ENCODE data around the gene RGPD4.
"Not testable (repeated sequence)": the region's sequence is repeated elsewhere in the genome, so short reads cannot be mapped to it uniquely, and the experiment has no call there.

RGPD4 gene

DNA sequence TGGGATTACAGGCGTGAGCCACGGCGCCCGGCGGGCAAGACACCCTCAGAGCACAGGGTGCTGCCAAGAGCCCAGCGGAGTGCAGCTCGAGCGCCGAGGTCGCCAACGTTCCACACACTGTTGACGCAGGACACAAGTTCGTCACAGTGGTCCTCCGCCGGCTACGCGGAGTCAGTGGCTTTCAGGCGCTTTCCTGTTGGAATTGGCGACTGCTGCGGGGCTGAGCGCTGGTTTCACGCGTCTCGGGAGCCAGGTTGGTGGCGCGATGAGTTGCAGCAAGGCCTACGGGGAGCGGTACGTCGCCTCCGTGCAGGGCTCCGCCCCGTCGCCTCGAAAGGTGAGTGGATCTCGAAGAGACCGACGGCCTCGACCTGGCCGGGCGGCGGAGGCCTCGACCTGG is at the start of gene RGPD4:
Gene RGPD4, plus strand, starts transcription at position 144 of the 400 bp plus-strand sequence. Its CDS starts 122 bp downstream, at position 266.
- not testable (repeated sequence) for DNase-seq (ENCODE audit: low read depth, low spot score)

DNA sequence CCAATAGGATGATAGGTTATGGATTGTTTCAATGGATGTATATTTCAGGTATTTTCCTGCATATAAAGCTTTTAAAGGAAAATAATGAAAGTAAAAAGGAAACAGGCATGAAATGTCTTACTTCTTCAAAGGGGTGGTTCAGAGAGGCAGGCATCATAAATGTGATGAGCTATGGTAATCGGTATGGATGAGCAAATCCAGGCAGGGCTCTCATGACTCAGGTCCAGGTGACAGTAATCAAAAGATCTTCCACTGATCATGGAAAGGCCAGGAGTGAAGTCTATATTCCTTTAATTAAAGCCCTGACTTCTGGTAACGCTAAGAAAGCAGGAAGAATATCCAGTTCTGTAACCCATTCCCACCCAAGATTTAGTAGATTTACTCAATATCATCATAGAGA is 48.7 kb upstream of the RGPD4 start:
- no peak for DNase-seq (ENCODE audit: low read depth, low spot score)

DNA sequence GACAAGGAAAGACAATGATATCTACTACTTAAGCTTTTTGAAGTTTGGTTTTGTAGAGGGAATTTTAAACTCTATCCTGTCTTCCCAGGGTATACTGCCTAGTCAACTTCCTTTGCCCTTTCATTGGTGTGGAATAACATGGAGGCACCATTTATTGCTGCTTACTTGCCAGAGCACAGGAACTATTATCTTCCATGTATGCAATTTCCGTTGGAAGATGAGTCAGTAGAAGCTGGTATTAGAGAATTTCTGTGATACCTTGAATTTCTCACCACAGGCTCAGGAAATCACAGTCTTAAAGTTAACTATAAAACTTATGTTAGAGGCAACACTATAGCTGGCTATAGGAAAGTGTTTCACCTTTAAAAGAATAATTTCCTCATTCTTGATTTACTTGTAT is 40.9 kb upstream of the RGPD4 start:
- DNase-seq (ENCODE audit: low read depth, low spot score) = no peak

DNA sequence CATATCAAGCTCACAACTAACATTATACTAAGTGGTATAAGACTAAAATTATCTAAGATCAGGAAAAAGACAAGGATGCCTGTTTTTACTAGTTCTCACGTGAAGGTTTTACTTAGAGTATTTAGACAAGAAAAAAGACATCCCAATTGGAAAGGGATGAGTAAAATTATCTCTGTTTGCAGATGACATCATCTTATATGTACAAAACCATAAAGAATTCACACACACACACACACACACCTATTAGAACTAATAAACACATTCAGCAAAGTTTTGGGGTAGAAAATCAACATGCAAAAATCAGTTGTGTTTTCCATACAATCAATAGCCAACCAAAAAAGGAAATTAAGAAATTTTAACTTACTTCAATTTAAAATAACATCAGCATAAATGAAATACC is 35.9 kb upstream of the RGPD4 start:
- no peak for DNase-seq (ENCODE audit: low read depth, low spot score)

DNA sequence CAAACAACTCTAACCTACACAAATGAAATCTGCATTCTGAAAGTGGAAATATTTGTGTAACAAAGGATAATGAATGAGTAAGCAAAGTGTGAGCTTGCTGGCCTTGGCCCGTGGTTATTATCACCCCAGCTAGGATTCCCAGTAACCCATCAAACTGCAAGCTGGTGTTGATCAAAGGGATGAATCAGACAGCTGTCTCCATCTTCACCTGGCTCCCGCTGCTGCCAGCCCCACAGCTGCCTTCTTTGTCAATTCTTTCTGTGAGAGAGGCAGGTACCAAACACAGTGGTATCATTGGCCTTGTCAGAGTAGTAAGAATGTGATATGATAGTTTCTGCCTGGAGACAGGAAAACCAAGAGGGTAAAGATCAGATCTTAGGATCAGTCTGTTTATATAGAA is 25.2 kb upstream of the RGPD4 start:
- DNase-seq (ENCODE audit: low read depth, low spot score) = no peak

DNA sequence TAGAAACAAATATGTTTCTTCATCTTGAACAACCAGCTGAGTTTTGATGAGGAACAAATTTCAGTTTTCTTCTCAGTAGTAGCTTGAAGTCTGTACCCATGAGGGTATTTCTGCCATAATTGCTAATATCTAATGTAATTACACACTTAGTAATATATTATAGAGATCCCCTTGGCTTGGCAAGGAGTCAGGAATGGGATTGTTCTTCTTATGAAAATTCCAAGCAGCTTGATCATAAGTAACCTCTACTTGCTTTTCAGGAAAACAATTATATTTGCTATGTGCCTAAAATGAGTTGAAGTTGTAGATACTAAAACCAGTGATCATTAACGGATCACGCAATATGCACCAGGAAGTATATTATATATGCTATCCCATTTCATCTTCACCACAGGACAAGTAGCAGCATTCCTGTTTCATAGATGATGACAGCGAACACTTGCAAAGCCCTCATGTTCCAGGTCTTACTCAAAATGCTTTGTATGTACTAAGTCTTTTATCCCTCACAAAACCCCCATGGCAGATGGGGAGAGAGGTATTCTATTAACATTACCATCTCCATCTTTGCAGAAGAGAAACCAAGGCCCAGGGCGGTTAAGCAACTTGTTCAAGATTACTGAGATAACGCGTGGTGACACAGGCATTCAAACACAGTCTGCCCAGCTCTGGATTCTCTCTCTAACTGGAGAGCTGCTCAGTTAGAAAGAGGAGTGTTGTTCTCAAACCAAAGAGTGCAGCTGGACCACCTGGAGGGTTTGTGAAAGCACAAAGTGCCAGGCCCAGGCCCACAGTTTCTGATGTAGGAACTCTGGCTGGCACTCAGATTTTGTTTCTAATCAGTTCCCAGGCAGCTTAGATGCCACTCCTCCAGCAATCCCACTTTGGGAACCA is 21.8 kb upstream of the RGPD4 start:
- no peak for DNase-seq (ENCODE audit: low read depth, low spot score)

DNA sequence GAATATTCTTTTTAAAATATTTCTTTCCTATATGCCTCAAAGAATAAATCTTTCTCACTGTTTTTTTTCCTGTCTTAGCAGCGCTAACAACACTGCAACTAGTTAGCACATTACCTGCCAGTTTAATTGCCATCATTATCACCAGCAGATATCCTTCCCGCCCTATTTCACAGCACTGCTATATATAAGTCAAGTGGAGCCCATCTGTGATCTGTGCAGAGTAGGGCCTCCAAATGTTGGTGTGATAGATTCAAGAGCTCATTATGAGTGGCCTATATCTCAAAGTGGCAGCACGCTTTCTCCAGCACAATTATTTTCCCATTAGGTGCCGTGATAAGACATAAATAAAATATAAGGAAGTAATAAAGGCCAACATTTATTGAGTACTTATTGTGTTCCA is 19.8 kb upstream of the RGPD4 start:
- no peak for DNase-seq (ENCODE audit: low read depth, low spot score)

DNA sequence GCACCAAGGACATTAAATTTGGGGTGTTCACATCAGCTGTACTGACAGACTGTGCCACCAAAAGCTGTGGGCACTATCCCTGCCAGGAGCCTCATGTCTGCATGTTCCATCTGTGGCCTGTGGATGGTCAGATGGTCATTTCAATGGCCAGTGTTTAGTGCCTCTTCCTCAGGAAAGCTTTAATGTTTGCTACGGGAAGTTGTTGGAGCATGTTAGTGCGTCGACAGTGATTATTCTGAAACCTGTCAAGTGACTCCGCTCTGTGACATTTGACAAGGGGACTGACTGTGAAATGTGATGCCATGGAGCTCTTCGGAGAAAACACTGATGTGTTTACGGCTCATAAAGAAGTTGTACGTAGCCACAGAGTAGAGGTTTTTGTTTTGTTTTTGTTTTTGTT is 18.7 kb upstream of the RGPD4 start:
- DNase-seq (ENCODE audit: low read depth, low spot score) = no peak

DNA sequence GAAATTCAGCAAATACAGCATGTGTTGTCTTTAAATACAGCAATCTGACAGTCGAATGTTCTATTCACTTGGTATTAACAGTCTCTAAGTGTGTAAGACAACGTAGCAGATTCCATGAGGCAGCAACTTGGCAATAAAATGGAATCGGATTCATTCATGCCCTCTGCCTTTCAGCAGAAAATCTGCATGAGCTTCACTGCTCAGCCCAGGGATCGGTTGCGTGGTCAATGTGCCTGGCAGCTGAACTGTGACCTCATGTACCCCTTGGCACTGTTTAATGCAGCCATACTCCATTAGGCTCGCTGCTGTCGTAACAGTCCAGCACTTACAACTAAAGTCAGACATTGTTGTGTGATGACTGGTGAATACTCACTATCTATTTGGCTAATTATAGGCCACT is 17.7 kb upstream of the RGPD4 start:
- DNase-seq (ENCODE audit: low read depth, low spot score) = no peak

DNA sequence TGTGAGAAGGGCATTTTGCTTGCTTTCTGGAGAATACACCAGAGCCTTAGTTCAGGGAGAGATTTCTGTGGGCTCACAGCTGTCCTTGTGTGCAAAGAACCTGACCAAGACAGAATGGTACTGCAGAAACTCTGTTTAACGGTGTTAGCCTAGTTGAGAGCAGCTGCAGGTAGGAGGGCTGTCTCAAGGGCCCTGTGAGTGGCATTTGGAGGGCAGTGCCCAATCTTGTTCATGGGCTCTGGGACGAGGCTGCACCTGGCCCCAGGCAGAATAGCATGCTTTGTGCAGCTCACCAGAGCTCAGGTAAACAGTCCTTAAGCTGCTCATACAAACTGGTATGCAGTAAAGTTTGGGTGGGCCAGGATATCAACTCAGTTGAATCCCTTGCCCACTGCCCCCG is 16.9 kb upstream of the RGPD4 start:
- no peak for DNase-seq (ENCODE audit: low read depth, low spot score)

DNA sequence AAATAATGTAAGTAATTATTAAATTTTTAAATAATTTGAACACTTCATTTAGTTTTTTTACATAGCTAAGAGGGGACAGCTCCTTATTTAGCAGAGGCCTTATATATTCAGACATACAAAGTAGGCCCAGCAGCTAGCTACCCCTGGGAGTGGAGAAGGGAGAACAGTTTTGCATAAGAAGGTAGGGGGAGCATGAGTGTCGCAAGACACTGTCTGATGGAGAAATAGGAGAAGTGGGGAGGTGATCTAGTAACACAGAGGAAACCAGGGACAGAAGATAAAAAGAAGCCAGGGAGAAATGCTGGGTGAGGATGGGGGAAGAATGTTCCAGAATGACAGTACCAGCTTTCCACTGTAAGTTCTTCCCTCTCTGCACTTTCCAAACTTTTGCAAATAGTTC is 16.0 kb upstream of the RGPD4 start:
- DNase-seq (ENCODE audit: low read depth, low spot score) = no peak

DNA sequence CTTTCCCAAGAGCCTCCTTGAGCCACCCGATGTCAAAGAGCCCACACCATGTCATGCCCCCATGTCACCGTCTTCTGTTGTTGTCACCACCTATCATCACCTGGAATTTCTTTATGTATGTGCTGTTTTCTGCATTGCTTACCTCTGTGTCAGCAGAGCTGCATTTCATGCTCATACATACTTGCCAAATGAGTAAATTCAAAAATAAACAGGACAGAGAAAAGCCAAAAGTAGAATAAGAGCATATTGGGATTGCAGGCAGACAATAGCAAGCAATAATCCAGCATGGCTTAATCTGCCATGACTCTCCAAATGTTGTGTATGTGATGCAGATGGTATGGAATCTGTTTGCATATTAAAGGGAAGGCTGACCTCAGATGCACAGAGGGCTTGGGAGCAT is 15.3 kb upstream of the RGPD4 start:
- no peak for DNase-seq (ENCODE audit: low read depth, low spot score)

DNA sequence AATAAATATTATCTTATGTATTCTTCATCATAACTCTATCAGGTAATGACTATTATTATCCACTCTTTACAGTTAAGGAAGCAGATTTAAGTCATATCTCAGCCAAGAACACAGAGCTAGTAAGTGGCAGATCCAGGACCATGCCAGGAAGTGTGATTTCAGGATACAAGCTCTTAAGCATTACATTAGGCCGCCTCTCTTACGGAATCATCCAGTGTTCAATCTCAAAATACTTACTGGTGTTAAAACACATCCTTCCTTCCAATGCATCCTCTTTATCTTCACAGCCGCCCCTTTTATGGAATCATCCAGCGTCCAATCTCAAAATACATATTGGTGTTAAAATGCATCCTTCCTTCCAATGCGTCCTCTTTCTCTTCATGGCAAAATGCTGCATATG is 14.7 kb upstream of the RGPD4 start:
- no peak for DNase-seq (ENCODE audit: low read depth, low spot score)

DNA sequence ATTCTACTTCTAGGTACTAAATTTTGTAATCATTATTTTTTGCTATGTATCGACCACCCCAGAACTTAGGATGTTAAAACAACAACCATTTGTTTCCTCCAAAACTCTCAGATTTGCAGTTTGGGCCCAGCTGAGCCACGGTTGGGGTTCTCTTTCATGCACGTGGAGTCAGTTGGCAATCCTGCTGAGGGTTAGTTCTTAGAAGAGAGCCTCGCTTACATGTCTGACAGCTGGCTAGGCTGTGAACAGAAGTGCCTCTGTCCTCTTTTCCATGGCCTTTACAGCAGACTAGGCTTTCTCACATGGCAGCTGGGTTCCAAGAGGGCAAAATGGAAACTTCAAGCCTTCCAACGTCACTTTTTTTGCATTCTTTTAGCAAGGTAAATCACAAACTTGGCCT is 9.3 kb upstream of the RGPD4 start:
- no peak for DNase-seq (ENCODE audit: low read depth, low spot score)

DNA sequence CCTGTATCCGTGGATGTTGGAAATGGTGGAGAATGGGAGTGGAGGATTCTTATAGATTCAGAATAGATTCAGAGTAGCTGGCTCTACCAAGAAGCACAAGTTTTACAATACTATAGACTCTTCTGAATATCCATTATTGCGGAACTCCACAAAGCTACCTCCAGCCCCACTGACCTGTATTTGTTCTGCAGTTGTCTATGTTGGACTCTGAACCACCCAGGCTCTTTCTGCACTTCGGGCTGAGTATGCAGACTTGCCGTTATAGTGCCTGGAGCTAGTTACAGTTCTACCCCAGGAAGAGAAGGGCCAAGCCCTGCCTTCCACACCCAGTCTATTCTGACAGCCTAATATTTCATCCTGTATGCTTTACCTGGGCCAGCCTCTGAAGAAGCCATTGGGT is 4.4 kb upstream of the RGPD4 start:
- DNase-seq (ENCODE audit: low read depth, low spot score) = no peak

DNA sequence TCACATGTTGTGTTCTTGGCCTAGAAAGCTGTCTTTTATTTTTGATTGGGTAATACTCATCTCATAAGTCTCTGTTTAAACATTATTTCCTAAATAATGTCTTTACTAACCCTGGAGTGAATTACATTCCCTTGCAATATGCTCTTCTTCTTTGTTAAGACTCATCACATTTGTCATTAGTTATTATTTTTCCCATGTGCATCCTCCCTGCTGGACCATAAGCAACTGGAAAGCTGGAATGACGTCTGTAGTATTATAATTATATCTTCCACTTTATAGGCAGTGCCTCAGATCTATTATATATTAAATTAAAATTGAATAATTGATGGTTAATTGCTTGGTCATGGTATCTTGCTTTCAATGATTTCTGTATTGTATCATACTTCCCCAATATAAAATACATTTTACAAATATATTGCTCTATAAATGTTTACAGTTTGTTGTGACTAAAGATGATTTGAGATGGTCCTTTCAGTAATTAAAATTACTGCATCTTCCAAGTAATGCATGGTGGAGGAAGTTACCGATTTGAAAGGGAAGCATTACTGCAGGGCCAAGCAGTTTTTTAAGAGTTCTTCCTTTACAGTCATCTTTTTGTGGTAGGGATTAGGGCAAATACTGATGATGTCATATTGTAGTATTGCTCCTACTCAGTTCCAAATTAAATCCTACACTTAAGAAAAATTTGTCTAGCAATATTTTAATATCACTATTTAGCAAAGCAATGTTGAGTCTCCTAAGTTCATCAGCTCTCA is 2.1 kb upstream of the RGPD4 start:
- DNase-seq (ENCODE audit: low read depth, low spot score) = no peak

DNA sequence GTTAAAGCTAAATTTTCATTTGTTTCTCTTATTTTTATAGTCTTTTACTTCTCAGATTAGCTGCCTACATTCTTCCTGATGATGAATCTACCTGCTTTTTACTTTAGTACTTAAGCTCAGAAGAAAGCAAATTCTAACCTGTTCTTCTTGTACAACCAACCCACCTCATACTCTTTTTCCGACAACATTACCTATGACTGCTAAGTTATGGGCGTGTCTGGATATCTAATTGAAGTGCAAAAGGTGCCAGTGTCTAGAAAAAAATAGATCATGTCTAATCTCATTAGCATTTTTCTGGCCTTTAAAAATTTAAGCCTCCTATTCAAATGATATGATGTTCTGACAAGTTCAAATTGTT is 1.5 kb upstream of the RGPD4 start:
- DNase-seq (ENCODE audit: low read depth, low spot score) = no peak

DNA sequence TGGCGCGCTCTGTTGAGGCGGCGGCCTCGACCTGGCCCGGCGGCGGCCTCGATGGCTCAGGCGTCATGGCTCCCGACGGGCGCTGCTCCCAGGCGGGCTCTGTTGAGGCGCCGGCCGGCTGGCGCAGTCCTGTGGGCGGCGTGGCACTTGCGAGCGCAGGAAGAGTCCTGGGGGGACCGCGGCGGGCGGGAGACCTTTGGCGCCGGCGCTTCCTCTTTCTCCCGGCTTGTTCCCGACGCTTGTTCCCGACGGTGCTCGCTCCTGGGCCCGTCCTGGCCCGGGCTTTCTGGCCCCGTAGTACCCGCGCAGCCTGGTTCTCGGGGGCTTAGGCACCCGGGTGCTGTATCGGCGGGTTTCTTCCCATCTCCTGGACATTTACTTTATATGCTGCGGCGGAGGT is 2.8 kb downstream of the RGPD4 start:
- DNase-seq (ENCODE audit: low read depth, low spot score) = not testable (repeated sequence)

DNA sequence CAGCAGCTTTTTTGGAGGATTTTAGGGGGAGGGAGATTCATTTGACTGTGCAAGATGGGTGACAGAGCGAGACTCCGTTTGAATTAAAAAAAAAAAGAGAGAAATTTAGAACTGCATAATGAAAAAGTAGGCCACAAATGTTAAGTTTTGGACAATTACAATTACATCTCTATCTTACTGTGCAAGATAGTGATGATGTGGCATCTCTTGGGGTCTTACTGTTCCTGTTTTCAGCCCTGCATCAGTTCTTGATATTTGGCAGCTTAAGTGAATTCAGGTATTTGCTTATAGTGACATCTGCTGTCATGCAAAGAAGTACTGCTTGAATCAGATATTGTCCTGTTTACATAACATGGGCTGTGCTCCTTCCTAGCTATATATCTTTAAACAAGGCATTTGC is 6.5 kb downstream of the RGPD4 start:
- not testable (repeated sequence) for DNase-seq (ENCODE audit: low read depth, low spot score)

DNA sequence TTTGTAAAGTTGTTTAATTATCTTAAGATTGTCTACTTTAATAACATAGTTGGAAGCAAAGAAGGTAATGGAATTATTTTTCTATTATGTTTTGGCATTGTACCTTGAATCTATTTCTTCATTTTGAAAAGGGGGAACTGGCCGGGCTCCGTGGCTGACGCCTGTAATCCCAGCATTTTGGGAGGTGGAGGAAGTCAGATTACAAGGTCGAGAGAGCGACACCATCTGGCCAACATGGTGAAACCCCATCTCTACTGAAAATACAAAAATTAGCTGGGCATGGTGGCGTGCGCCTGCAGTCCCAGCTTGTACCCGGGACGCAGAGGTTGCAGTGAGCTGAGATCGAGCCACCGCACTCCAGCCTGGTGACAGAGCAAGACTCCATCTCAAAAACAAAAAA is 6.9 kb downstream of the RGPD4 start:
- DNase-seq (ENCODE audit: low read depth, low spot score) = not testable (repeated sequence)

DNA sequence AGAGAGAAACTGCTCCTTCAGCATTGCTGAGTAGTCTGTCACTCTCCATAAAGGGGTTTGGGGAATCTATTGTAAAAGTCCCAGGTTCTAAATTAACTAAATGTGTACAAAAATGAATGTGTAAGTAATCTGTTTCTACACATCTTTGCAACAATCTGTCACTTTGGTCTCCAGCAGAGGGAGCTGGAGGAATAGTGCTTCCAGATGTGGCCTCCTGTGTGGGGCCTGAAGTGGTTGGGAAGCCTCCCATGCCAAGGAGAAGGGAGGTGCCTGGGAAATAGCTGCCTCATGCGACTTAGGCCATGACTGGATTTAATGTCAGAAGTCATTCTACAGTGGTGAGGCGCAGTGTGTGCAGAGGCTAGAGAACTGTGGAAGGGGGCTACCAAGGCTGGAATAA is 89.4 kb downstream of the RGPD4 start:
- DNase-seq (ENCODE audit: low read depth, low spot score) = not testable (repeated sequence)

DNA sequence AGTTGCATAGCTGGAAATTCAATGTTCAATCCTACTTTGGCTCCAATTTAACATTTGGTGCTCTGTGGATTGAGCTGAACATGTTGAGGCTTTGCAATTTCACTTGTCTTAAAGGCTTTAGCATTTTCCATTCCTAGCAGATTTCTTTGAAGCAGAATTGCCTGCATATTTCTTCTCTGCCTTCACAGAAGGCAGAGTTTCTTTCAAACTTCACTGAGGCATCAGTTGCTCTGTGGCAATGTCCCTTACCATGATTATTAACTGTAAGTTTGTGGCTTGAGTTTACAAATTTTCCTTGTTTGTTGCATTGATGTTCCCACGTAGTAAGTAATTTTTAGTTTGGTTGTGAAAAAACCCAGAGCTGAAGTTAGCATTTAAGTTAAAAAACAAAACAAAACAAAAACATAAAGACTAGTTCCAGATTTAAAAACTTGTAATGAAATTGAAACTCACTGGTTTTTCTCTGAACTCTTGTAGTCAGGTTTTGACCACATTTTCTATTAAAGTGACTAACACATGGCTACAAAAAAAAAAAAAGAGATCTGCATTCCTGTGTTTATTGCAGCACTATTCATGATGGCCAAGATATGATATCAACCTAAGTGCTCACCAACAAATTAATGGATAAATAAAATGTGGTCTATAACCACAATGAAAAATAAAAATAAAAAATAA is 90.1 kb downstream of the RGPD4 start:
- not testable (repeated sequence) for DNase-seq (ENCODE audit: low read depth, low spot score)
